ENCODE data around the gene RASGEF1C.

DNA sequence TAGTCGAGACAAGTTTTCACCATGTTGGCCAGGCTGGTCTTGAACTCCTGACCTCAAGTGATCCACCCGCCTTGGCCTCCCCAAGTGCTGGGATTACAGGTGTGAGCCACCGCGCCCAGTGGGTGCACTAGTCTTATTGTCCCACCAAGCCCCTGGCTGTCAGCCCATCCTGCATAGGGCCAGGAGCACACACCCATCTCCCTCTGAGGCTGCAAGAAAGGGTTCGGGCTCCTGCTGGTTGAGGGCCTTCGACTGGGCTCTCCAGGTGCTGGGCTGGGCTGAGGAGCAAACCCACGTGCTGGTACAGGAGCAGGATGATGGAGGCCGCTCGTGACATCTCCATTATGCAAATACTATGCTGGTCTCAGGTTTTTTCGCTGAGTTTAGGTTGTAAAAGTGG is 112.4 kb downstream of the RASGEF1C start:
- TF ChIP-seq RAD21 (IDR thresholded peaks at IDR 0.05; ENCODE audit: insufficient read depth, low read depth, low read length) (no peak), CHD1 (IDR thresholded peaks at IDR 0.05; ENCODE audit: low read depth, low read length) (no peak), RB1 (IDR thresholded peaks at IDR 0.05; ENCODE audit: borderline replicate concordance) (no peak), ESRRA (IDR thresholded peaks at IDR 0.05; ENCODE audit: low read length) (no peak), MAX (IDR thresholded peaks at IDR 0.05; ENCODE audit: low read depth, low read length) (no peak), CTCF (IDR thresholded peaks at IDR 0.05 in 2 of 3, conservative IDR thresholded peaks at IDR 0.05 in 1 of 3; ENCODE audit: control insufficient read depth in 2 of 3, extremely low read depth in 1 of 3, insufficient read depth in 1 of 3, low read depth in 3 of 3, low read length in 3 of 3) (no peak)

Measured in GM12878 (cell line).